Measurements from ENCODE around the gene PRRC2B. TPM values are rescaled to one million over a fixed set of nuclear protein-coding genes. Genes with fewer than 3 reads are reported as not detected.

Gene PRRC2B
- total RNA-seq, 1 experiment from 2014 or later, result 170 TPM

DNA sequence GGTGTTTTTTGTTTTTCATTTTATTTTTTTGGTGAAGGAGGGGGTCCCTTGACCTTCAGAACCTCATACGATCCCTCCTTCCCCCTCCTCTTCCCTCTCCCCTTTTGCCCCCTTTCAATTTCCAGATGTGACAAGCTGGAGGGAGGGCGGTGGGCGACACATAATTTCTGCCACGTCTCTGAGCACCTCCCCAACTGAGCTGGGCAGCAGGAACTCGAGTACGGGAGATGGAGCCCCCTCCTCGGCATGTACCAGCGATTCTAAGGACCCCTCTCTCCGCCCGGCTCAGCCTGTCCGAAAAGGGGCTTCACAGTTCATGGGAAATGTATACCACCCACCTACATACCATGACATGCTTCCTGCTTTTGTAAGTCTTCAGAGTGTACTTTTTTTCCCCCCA lies 52.4 kb downstream of the PRRC2B start:
- peaks cover 37 to 60% of the 10 kb centered on the region in 2 experiments for H3K36me3 ChIP-seq (ENCODE audit: control insufficient read depth in 1 of 2, insufficient read depth in 2 of 2, low read length in 2 of 2)
- peaks cover 12% of the 10 kb centered on the region; the same call in 1 of the 2 replicates for H4K20me1 ChIP-seq (ENCODE audit: insufficient read depth)
- ATAC-seq, result no peak
- CTCF ChIA-PET, result no interaction called here
- no peaks in the 10 kb centered on the region for H3K9me3 ChIP-seq (ENCODE audit: control insufficient read depth in 1 of 2, insufficient read depth in 1 of 2, low read depth in 1 of 2, low read length in 2 of 2)
- TF ChIP-seq, protein P1, sequence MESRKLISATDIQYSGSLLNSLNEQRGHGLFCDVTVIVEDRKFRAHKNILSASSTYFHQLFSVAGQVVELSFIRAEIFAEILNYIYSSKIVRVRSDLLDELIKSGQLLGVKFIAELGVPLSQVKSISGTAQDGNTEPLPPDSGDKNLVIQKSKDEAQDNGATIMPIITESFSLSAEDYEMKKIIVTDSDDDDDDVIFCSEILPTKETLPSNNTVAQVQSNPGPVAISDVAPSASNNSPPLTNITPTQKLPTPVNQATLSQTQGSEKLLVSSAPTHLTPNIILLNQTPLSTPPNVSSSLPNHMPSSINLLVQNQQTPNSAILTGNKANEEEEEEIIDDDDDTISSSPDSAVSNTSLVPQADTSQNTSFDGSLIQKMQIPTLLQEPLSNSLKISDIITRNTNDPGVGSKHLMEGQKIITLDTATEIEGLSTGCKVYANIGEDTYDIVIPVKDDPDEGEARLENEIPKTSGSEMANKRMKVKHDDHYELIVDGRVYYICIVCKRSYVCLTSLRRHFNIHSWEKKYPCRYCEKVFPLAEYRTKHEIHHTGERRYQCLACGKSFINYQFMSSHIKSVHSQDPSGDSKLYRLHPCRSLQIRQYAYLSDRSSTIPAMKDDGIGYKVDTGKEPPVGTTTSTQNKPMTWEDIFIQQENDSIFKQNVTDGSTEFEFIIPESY (IDR thresholded peaks at IDR 0.05; ENCODE audit: extremely low read depth, insufficient replicate concordance, low read length), result no peak
- no peak for TF ChIP-seq RAD21 (IDR thresholded peaks at IDR 0.05; ENCODE audit: low read depth)
- no peak for TF ChIP-seq ZNF274 (IDR thresholded peaks at IDR 0.05; ENCODE audit: low read depth, low read length)
- TF ChIP-seq SRF (IDR thresholded peaks at IDR 0.05; ENCODE audit: low read depth), result no peak
- TF ChIP-seq, protein P2, sequence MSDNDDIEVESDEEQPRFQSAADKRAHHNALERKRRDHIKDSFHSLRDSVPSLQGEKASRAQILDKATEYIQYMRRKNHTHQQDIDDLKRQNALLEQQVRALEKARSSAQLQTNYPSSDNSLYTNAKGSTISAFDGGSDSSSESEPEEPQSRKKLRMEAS (IDR thresholded peaks at IDR 0.05), result no peak
- no peak for TF ChIP-seq EGR1 (IDR thresholded peaks at IDR 0.05; ENCODE audit: low read depth)
- TF ChIP-seq SP1 (IDR thresholded peaks at IDR 0.05; ENCODE audit: low read depth), result no peak
- TF ChIP-seq, protein P3, sequence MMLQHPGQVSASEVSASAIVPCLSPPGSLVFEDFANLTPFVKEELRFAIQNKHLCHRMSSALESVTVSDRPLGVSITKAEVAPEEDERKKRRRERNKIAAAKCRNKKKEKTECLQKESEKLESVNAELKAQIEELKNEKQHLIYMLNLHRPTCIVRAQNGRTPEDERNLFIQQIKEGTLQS (IDR thresholded peaks at IDR 0.05), result no peak
- TF ChIP-seq ZFX (IDR thresholded peaks at IDR 0.05), result no peak
- TF ChIP-seq, protein P4, sequence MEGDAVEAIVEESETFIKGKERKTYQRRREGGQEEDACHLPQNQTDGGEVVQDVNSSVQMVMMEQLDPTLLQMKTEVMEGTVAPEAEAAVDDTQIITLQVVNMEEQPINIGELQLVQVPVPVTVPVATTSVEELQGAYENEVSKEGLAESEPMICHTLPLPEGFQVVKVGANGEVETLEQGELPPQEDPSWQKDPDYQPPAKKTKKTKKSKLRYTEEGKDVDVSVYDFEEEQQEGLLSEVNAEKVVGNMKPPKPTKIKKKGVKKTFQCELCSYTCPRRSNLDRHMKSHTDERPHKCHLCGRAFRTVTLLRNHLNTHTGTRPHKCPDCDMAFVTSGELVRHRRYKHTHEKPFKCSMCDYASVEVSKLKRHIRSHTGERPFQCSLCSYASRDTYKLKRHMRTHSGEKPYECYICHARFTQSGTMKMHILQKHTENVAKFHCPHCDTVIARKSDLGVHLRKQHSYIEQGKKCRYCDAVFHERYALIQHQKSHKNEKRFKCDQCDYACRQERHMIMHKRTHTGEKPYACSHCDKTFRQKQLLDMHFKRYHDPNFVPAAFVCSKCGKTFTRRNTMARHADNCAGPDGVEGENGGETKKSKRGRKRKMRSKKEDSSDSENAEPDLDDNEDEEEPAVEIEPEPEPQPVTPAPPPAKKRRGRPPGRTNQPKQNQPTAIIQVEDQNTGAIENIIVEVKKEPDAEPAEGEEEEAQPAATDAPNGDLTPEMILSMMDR (IDR thresholded peaks at IDR 0.05 in 2 of 3, conservative IDR thresholded peaks at IDR 0.05 in 1 of 3; ENCODE audit: borderline replicate concordance in 1 of 3, insufficient read depth in 1 of 3, low read depth in 2 of 3, low read length in 2 of 3), result no peak
- no peak for TF ChIP-seq POLR2AphosphoS5 (IDR thresholded peaks at IDR 0.05; ENCODE audit: low read depth, low read length)
- TF ChIP-seq SIN3A (IDR thresholded peaks at IDR 0.05; ENCODE audit: low read depth), result no peak
- TF ChIP-seq EZH2 (IDR thresholded peaks at IDR 0.05), result no peak
- RAD21 ChIA-PET (ENCODE audit: low non-redundant PET in 1 of 2, low total read pairs in 2 of 2, uncharacterized antibody in 2 of 2, unreplicated experiment in 2 of 2), result no interaction called here
- intact Hi-C loops (cut with micrococcal nuclease), result no loop called here
- no peaks in the 10 kb centered on the region for H3K4me1 ChIP-seq (ENCODE audit: control insufficient read depth in 1 of 2, insufficient read depth in 2 of 2, low read length in 2 of 2)
- no peak overlapping the region for H3K9ac ChIP-seq (ENCODE audit: low read length)
- no peaks in the 10 kb centered on the region for H3K9me2 ChIP-seq (ENCODE audit: insufficient read depth)
- no peak overlapping the region for H3K27ac ChIP-seq (ENCODE audit: low read depth, low read length)
- no peak for DNase-seq (ENCODE audit: low read depth, low spot score)
- POLR2A ChIA-PET, result no interaction called here
- no peak overlapping the region for H2AFZ ChIP-seq (ENCODE audit: low read depth, low read length, poor library complexity, severe bottlenecking)
- H3K79me2 ChIP-seq (ENCODE audit: insufficient read depth, low read length), result peaks cover 75% of the 10 kb centered on the region
- H3K27me3 ChIP-seq (ENCODE audit: insufficient read depth, low read length), result no peaks in the 10 kb centered on the region
- no TSS peak for BruUV-seq (replicated peaks)
- H3K4me2 ChIP-seq (ENCODE audit: low read length), result no peak overlapping the region
- H3K4me3 ChIP-seq (replicated peaks in 1 of 2; ENCODE audit: low read depth in 1 of 2, low read length in 2 of 2), result no peak overlapping the region

Data from HCT116 (cell line).